ENCODE results near the gene AIDA. TPM values are rescaled to one million over a fixed set of nuclear protein-coding genes. Genes with fewer than 3 reads are reported as not detected.

AIDA gene
- polyA plus RNA-seq, 1 of the 3 experiments (the other 2 are of a cell fraction): 20.8 TPM

GRCh38 chr1:222709700-222710153 is 2.6 kb downstream of the AIDA start (continued):
- TF ChIP-seq IRF3 (IDR thresholded peaks at IDR 0.05; ENCODE audit: low read depth, low read length) (no peak), SMC3 (IDR thresholded peaks at IDR 0.05; ENCODE audit: low read depth, low read length) (no peak), REST (IDR thresholded peaks at IDR 0.05; ENCODE audit: low read depth, low read length) (no peak), TAF1 (IDR thresholded peaks at IDR 0.05; ENCODE audit: borderline replicate concordance, low read depth, low read length) (no peak), ZBTB33 (IDR thresholded peaks at IDR 0.05; ENCODE audit: borderline replicate concordance, low read depth) (no peak), RAD21 (IDR thresholded peaks at IDR 0.05; ENCODE audit: low read length) (no peak), MEF2A (IDR thresholded peaks at IDR 0.05; ENCODE audit: borderline replicate concordance, low read depth) (no peak)

- POLR2A ChIA-PET: no interaction called here
Measured at GRCh38 chr1:222706815-222707214, 5.5 kb downstream of the AIDA start.

More at GRCh38 chr1:222706815-222707214, 5.5 kb downstream of the AIDA start:
- H3K4me1 ChIP-seq (ENCODE audit: control insufficient read depth in 1 of 2, insufficient read depth in 2 of 2, low read depth in 1 of 2, low read length in 1 of 2): peaks cover 0 to 11% of the 10 kb centered on the region in 2 experiments; a peak in 3 of 4 replicates
- H3K9me2 ChIP-seq: no peaks in the 10 kb centered on the region
- no peak for TF ChIP-seq TCF12 (IDR thresholded peaks at IDR 0.05)
- 0 out of 2 replicates have a peak, but pooled peaks have one; percentile 15 for TF ChIP-seq CTCF (IDR thresholded peaks at IDR 0.05)
- peaks cover 11 to 29% of the 10 kb centered on the region in 2 experiments for H3K36me3 ChIP-seq (replicated peaks in 1 of 2; ENCODE audit: control insufficient read depth in 1 of 2, insufficient read depth in 2 of 2, low read length in 1 of 2)
- no peaks in the 10 kb centered on the region for H3K9me3 ChIP-seq
- H3F3A ChIP-seq (replicated peaks; ENCODE audit: insufficient read depth): peaks cover 9% of the 10 kb centered on the region
- H3K9ac ChIP-seq: no peak overlapping the region
- CTCF ChIA-PET: no interaction called here
- no peaks in the 10 kb centered on the region; the same call in 1 of the 2 replicates for H4K20me1 ChIP-seq (ENCODE audit: insufficient read depth)
- H3K4me3 ChIP-seq (ENCODE audit: low read depth in 2 of 2, low read length in 1 of 2): no peak overlapping the region
- no peak overlapping the region for H3K27ac ChIP-seq (ENCODE audit: low read depth in 2 of 2, low read length in 1 of 2)
- peaks cover 96% of the 10 kb centered on the region for H3K79me2 ChIP-seq (ENCODE audit: insufficient read depth)
- WGBS (ENCODE audit: low lambda C conversion rate): 79% methylated on average over 4 of the region's 4 CpGs
- H3K27me3 ChIP-seq (ENCODE audit: insufficient read depth): no peaks in the 10 kb centered on the region
- no peak for DNase-seq
- H3K4me2 ChIP-seq: no peak overlapping the region
- H2AFZ ChIP-seq (ENCODE audit: low read depth): no peak overlapping the region
